ENCODE results near the gene MYO9A.

DNA sequence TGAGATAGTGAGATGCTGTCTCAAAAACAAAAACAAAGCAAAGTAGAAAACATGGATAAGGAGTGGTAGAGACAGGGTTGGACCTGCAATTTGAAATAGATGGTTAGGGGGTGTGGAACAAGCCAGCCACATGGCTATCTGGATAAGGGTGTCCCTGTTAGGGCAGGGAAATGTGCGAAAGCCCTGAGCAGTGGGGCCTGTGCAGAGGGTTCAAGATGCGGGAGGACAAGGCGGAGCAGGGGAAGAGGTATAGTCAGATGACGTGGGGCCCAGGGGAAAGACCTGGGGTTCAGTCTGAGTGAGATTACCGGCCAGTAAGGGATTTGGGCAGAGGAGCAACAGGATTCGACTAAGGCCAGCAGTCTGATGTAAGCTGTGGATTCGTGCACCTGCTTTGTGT lies 326.0 kb downstream of the MYO9A start:
- TF ChIP-seq, protein P1, sequence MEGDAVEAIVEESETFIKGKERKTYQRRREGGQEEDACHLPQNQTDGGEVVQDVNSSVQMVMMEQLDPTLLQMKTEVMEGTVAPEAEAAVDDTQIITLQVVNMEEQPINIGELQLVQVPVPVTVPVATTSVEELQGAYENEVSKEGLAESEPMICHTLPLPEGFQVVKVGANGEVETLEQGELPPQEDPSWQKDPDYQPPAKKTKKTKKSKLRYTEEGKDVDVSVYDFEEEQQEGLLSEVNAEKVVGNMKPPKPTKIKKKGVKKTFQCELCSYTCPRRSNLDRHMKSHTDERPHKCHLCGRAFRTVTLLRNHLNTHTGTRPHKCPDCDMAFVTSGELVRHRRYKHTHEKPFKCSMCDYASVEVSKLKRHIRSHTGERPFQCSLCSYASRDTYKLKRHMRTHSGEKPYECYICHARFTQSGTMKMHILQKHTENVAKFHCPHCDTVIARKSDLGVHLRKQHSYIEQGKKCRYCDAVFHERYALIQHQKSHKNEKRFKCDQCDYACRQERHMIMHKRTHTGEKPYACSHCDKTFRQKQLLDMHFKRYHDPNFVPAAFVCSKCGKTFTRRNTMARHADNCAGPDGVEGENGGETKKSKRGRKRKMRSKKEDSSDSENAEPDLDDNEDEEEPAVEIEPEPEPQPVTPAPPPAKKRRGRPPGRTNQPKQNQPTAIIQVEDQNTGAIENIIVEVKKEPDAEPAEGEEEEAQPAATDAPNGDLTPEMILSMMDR (IDR thresholded peaks at IDR 0.05), result no peak
- no peak for TF ChIP-seq EZH2 (IDR thresholded peaks at IDR 0.05)

Measured in neural progenitor cell (in vitro differentiated cells).